Gastroesophageal sphincter (tissue), 3 donors: ENCODE results near the gene RPTOR.

ENCODE experiments used
- CTCF ChIP-seq, 4 experiments: fragments of 200-600 bp in 2 of 4; fragments of 450-650 bp in 2 of 4; sonication (generic) in 1 of 4; IDR thresholded peaks; one replicate each; pipeline ENCODE4 v1.5.1; 2017 to 2019; ENCODE audit warnings: antibody characterized with exemption in 4 of 4, mild to moderate bottlenecking in 2 of 4, moderate library complexity in 2 of 4
- POLR2A ChIP-seq, 2 donors: fragments of 450-650 bp; IDR thresholded peaks; one replicate each; pipeline ENCODE4 v1.6.1; 2017; ENCODE audit warnings: antibody characterized with exemption in 2 of 2, mild to moderate bottlenecking in 2 of 2, moderate library complexity in 1 of 2

GRCh38 chr17:80830020-80830780, 285.6 kb downstream of the RPTOR start:
- TF ChIP-seq CTCF (IDR thresholded peaks at IDR 0.05) (no peak), POLR2A (IDR thresholded peaks at IDR 0.05) (no peak)
